Adrenal gland (tissue), 5 donors: ENCODE results near the gene CPED1.

ENCODE experiments used
- POLR2A ChIP-seq, 2 donors: fragments of 450-650 bp; IDR thresholded peaks; one replicate each; pipeline ENCODE4 v1.6.1; 2017; ENCODE audit warnings: antibody characterized with exemption in 2 of 2, mild to moderate bottlenecking in 2 of 2, moderate library complexity in 1 of 2
- TF ChIP-seq, protein P1 (sequence below), 6 experiments: fragments of 450-650 bp in 4 of 6; fragments of 200-600 bp in 2 of 6; sonication (generic) in 1 of 6; IDR thresholded peaks; 1 replicate in 5 of 6; 2 replicates in 1 of 6; pipeline versions ENCODE4 v1.5.1 to v1.8.0; 2016 to 2021; ENCODE audit warnings: antibody characterized with exemption in 6 of 6, mild to moderate bottlenecking in 2 of 6, moderate library complexity in 1 of 6
- donor health status: DM: no; HTN: no; CAD: no.

DNA sequence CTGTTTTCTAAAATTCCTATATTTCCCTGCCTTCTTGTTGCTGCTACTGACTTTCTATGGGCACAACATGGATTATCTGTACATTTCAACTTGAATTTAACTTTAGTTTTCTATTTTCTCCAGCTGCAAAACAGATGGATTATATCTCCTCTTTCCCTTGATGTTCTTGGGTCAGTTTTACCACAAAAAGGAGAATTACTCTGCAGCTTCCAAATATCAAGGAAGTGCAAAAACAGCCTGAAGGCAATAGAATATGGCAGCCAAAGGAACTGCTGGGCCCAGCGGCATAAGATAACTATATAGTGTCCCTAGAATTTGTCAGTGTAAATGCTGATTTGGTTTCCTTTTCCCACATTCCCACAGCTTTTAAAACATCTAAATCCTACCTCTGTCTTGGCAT is 29.1 kb downstream of the CPED1 start:
- TF ChIP-seq, protein P1, sequence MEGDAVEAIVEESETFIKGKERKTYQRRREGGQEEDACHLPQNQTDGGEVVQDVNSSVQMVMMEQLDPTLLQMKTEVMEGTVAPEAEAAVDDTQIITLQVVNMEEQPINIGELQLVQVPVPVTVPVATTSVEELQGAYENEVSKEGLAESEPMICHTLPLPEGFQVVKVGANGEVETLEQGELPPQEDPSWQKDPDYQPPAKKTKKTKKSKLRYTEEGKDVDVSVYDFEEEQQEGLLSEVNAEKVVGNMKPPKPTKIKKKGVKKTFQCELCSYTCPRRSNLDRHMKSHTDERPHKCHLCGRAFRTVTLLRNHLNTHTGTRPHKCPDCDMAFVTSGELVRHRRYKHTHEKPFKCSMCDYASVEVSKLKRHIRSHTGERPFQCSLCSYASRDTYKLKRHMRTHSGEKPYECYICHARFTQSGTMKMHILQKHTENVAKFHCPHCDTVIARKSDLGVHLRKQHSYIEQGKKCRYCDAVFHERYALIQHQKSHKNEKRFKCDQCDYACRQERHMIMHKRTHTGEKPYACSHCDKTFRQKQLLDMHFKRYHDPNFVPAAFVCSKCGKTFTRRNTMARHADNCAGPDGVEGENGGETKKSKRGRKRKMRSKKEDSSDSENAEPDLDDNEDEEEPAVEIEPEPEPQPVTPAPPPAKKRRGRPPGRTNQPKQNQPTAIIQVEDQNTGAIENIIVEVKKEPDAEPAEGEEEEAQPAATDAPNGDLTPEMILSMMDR (IDR thresholded peaks at IDR 0.05), result no peak
- TF ChIP-seq POLR2A (IDR thresholded peaks at IDR 0.05), result no peak
